Eye (tissue), 1 donor: ENCODE measurements around the gene ANAPC1.
"Not testable (repeated sequence)": the region's sequence is repeated elsewhere in the genome, so short reads cannot be mapped to it uniquely, and the experiment has no call there.

Experiments used
- DNase-seq: peaks from one replicate; pipeline ENCODE4 v3.0.0-alpha.2; 2015

Gene ANAPC1

DNA sequence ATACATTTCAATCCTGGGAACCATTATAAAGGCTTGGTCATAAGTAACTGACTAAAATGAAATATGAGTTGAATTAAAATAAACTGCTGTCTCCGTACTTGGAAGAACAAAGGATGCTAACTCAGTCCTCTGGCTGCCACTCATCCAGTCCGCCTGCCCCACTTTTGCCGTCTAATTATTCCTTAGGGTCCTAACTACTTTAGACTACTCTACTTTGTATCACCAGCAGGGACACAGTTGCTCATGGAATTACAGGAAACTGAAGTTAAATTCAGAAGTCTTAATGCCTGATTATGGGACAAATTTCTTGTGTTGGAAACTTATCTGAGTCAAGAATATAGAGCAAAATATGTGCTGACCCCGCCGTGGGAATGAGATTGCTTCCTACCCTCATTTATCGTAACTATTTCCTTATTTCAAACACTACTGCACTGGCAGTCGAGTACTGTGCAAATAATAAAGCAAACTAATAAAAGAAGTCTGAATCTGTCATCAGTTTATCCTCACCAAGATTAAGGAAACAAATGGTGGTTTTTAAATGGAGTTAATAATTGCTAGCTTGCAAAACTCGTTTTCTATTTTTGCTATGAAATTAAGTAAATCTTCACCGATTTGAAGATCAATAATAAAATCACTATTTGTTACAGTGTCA lies 102.4 kb downstream of the ANAPC1 start:
- not testable (repeated sequence) for DNase-seq

DNA sequence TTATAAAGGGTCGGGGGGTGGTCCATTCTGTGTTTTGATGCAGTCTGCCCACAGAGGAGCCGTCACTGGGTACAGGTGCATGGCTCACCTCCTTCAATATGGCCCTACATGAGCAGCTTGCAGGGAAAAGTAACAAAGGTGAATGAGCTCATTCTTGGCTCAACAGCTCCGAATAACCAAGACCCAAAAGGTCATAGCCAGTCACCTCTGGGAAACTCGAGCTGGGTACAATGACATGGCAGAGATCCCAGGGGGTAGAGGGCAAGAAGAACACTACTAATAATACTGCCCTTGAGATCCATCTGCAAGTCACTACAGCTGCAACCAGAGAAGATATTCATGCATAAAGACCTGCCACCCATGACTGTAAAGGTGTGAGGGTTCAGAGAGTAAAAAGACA lies 106.8 kb downstream of the ANAPC1 start:
- DNase-seq = not testable (repeated sequence)

DNA sequence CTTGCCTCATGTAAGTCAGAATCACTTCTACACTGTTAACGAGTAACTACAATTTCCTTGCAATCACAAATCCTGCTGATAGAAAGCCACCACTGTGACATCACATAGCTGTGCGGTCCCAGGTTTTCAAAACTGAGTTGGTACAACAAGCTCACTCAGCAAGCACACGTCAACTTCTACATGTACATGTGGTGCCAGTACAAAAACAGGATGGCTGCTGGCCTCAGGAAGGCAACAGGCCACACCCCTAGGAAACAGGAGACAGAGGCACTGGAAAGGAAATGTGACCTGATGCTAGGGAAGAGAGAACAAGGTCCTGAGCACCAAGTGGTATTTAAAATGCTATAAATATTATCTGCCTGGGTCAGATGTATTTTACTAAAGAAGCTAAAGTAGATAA lies 107.7 kb downstream of the ANAPC1 start:
- DNase-seq = not testable (repeated sequence)

DNA sequence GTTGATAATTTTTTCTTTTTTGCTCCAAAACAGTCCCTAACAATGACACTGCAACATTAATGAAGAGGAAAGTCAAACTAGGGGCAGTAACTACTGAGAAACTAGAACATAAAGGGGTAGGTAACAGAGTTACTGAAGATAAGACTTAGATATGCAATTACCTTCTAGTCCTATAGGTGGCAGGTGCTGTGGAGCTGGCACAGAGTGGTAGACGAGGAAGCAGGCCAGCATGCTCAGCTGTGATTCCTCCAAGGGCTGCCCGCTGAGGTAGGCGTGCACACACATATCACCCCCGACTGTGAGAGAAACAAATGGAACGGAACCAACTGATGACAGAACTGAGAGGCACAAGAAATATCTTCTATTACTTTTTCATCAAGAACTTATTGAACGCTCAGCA lies 111.8 kb downstream of the ANAPC1 start:
- not testable (repeated sequence) for DNase-seq

DNA sequence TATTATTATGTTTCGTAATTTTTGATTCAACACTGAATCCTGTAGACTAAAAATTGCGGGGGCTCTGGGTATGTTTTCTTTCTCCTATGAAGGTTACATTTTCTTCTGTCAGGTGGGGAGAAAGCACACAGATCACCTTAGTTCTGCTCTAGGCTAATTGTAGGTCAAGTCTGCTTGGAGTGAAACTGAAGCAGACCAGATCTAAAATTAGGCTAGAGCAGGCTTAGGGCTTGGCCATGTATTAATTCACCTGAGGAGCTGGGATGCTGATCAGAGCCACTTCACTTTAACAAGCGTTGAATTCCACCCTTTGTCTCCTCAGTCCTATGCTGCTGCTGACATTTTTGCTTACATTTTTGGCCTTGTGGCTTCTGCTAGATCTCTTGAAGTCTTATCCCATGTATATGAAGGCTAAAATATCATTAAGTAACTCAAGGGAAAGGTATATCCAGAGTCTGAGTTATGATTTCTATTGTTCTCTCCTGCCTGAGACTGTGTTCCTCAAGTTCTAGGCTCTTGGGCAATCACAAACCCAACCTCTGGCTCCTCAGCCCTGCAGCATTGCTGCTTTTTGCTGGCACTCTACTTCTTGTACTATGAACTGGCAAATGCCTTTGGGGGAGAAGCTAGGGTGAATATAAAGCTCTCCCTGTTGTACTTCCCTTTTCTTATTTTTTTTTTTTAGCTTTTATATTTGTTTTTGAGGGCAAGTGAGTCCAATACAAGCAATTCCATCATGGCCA lies 112.9 kb downstream of the ANAPC1 start:
- DNase-seq = not testable (repeated sequence)

DNA sequence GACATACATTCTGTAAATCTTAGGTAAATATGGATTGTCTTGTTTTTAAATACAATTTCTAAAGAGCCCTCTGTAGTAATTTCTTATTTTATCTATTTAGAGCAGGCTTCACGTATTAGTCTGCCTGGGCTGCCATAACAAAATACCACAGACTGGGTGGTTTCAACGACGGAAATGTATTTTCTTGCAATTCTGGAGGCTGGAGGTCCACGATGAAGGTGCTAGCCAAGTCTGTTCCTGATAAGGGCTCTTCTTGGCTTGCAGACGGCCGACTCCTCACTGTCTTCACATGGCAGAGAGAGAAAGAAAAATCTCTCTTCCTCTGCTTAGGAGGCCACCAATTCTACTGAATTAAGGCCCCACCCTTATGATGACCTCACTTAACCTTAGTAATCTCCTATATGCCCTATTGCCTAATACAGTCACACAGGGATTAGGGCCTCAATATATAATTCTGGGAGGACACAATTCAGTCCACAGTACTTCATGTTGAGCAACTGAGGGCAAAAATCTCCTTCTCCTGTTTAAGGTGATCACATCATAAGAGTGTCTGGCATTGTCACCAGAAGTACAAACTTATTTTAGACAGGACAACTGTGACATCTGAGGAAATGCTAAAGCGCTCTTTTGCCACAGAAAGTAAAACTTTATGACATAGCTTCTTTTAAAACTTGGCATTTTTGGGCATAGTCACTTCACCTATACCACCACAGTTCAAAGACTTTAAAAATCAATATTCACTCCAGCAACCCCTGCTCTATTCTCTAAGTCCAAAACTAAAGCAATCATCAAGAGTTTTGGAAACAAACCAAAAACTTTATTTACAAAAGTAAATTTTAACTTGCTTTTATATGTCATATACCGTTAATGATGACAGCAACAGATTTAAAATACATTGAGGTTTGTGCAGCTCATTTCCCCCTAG lies 115.5 kb downstream of the ANAPC1 start:
- DNase-seq = not testable (repeated sequence)

DNA sequence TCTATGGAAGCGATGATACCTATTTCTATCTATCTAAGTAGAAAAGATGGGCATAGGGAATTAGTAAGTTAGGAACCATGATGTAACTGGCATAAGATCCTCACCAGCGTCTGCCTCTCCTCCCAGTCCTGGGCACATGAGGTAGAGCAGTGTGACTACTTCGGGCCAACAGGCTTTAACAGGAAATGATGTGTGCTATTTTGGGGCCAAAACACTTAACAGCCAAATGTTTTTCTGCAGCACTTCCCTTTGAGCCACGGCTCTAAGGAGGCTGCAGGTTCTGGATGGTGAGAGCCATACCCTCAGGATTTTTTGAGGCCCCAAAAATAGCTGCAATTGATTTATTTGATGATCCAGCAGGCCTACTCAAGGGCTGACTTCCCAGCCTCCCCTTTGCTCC lies 116.9 kb downstream of the ANAPC1 start:
- DNase-seq = not testable (repeated sequence)

DNA sequence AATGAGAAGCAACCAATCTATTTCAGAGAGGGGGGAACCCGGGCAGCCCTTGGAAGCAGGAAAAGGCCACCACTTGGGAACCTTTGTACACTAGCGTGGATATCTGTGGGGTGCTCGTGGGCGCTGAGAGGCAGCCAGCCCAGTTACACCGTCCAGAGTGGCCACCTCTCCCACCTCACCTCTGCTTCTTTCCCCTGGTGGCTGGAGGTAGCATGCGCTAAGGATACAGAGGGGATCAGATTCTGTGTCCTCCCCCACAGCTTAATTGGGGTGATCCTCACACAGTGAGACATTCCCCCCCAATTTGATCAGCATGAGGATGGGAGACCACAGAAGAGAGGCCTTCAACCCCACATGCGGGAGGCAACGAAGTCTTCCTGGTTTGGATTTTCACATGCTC lies 117.7 kb downstream of the ANAPC1 start:
- not testable (repeated sequence) for DNase-seq

DNA sequence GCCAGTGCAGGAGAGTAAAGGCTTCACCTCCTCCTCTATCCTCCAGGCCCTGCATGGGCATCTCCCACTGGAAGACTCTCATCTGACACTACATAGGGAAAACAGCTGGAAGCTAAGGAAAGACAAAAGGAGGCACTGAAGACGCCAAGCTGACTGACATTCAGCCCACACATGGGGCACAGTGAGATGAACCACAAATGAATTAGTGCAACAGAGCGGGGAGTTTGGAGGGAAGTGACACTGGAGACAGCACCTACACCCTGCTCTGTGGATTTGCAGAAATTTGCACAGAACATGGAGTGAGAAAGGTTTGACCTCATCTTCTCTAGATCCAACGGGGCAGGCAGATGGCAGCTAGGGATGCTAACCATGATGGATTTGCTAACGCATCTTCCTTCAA lies 119.8 kb downstream of the ANAPC1 start:
- DNase-seq = not testable (repeated sequence)

DNA sequence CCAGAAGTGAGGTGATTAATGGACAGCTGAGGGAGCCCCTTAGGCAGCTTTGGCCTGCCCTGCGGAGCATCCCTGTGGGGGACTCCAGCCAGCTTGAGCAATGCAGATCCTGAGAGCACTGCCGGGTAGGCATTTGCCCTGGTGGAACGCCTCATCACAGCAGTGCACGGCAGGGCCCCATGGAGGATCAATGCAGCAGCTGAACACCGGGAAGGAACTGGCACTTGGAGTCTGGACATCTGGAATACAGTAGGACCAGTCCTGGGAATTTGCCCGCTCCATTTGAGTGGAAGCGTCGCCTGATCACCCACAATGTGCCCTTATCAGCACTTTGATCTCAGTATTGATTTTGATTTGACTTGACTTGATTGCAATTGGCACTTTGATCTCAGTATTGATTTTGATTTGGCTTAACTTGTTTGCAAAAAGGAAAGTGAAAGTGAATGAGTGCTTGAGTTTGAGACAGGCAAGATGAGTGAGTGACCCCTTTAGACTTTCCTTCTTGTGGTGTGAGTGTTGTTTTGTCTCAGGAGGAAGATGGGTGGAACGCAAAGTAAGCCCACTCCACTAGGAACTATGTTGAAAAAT lies 123.2 kb downstream of the ANAPC1 start:
- not testable (repeated sequence) for DNase-seq

DNA sequence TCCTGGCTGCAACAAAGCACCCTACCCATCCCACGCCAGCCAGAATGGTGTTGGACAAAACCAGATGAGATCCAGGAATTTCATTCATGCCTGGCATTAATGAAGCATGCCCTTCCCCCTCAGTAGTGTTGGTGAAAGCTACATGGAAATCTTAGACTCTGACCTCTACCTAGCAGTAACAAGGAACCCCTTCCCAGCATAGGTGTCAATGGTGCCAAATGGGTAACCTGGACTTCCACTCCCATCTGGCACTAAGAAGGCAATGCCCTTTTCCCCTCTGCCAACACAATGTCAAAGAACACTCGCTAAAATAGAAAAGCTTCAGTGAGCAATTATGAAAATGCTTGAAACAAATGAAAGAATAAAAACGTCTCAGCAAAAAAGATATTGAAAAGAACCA lies 131.5 kb downstream of the ANAPC1 start:
- DNase-seq = not testable (repeated sequence)

DNA sequence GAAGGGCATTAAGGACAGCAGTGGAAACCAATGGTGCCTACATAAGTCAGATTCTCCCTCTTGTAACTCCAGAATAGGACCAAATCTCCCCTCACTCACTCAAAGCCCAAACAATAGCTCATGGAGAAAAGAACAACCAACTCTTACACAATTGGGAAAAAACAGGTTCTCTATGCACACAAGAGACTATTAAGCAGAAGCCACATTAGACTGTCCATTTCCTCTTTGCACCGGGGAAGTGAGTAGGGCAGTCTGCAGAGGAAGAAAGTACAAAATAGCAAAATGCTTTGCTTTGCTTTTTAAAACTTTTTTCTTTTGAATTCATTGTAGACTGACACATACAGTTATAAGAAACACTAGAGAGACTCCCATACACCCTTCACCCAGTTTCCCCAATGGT lies 133.4 kb downstream of the ANAPC1 start:
- not testable (repeated sequence) for DNase-seq

DNA sequence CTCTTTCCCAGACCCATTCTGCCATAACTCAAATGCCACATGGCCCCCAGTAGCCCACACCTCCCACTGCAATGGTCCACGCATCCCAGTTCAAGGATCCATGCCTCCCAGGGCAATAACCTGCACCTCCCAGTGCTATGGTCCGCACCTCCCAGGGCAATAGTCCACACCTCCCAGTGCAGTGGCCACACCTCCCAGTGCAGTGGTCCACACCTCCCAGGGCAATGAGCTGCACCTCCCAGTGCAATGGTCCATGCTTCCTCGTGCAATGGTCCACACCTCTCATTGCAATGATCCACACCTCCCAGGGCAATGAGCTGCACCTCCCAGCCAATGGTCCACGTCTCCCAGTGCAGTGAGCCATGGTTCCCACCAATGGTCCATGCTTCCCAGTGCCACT lies 135.6 kb downstream of the ANAPC1 start:
- not testable (repeated sequence) for DNase-seq

DNA sequence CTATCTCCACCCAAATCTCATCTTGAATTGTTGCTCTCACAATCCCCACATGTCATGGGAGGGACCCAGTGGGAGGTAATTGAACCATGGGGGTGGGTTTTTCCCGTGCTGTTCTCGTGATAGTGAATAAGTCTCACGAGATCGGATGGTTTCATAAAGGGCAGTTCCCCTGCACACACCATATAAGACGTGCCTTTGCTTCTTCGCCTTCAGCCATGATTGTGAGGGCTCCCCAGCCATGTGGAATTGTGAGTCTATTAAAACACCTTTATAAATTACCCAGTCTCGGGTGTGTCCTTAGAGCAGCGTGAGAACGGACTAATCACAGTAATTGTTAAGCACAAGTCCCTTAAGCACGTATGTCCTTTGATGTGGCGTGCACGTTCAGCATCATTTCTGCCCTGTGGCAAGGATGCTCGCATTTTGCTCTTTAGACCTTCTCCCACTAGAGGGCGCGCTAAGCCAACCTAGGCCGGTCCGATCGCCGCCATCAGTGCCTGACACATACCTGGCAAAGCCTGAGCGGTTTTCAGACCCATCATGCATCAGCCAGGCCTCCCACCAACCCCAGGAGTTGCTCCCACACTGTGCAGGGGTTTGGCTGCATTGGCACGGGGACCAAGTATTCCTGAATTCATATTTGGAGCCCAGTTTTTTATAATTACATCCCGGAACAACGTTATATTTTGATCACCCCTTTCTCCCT lies 136.4 kb downstream of the ANAPC1 start:
- not testable (repeated sequence) for DNase-seq

DNA sequence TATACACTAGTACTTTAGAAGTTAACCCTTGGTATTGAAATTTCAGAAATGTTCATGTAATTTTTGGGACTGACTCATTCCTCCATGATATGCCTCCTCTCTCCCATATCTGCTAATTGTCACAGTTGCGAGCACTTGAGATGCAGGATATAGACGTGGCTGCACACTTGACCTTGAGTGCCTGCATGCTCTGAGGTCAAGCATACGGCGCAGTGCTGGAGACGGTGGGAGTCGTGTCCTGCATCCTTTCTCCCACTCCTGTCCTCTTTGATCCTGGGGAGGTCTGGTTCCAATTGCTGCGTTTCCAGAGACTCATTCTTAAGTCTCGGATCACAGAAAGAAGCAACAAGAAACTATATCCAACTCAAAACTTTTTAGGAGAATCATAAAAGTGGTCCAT lies 139.2 kb downstream of the ANAPC1 start:
- not testable (repeated sequence) for DNase-seq

DNA sequence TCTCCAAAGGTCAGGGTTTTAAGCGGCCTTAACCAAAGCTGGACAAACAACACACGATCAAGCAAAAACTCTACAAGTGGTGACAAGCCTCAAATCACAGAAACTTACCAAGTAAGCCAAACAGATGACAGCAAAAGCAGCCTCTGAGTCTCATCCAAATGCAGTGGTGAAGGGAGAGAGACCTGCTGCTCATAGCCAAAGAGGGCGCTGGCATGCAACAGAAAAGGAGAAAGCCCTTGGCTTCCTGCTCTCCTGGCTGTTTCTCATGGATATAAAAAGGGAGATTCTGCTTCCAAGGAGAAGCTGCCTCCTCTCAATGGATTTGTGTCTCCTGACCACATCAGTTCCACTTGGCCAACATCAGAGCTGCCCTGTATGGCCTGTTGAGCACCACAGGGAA lies 142.5 kb downstream of the ANAPC1 start:
- DNase-seq = not testable (repeated sequence)

DNA sequence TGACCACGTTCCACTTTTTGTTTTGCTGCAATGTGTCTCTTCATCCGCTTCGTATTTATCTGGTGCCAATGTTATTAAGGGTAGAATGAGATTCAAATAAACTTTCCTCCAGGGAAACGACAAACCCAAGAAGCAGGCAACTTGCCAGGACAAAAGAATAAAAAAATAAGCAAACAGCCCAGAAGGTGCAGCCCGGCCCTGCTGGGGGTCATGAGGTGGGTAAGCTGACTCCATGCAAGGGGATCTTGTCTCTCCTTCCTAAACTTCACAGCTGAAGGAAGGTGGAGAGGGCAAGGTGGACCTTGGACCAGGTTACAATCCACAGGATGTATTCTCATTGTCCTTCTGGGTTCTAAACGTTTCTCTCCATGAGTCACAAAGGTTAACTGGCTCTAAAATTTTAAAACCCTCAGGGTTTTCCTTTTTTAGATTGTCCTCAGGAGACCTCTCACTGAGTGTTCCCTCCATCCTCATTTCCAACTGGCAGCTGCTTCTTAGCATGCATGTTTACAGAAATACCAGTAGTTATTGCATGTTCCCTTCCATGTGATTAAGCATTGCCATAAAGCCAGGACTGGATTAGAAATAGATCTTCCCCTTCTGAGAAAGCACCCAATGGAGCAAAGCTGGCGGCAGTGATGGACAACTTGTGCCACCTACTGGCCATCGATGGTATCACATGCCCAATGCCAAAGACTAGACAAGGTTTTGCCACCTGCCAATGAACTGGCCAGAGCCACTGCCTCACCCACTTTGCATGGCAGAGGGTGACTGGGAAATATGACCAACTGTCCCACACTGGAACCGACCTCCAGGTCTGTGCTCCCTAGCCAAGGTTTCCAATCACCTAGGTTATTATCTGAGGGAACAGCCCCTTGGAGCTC lies 147.9 kb downstream of the ANAPC1 start:
- peak; percentile 47 for DNase-seq

DNA sequence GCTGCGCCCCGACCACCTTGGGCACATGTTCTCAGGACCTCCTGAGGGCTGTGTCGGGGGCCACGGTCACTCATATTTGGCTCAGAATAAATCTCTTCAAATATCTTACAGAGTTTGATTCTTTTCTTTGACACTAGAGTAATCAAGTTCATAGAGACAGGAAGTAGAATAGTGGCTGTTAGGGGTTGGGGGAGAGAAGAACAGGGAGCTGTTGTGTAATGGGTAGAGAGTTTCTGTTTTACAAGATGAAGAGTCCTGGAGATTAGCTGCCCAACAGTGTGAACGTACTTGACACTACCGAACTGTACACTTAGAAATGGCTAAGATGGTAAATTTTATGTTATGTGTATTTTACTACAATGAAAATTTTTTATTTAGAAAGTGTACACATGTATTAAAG lies 148.6 kb downstream of the ANAPC1 start:
- DNase-seq = not testable (repeated sequence)

DNA sequence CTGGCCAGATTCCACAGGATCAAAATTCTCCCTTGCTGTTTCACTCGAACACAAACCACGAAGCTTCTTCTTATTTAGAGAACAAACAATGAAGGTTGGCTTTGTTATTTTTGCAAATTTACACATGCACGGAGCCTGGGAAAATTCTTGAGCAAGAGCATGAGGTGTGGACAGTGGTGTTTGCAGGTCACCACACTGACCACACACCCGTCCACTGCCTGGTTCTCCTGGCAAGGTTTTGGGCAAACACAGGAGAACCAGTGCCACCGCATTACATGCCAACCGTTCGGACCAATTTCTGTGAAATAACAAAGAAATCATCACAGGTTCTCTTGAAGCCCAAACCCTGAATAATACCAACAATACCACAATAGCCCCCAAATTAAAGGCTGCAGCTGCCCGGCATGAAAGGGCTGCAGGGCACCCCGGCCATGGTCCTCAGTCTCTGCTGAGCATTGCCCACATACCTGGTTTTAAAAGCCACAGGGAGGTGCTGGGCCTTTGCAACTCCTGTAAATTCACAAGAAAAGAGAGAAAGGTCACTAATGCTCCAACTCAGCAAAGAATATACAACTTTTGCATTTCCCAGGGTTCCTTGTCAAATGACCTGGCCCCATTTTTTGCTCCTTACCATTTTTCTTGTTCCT lies 154.1 kb downstream of the ANAPC1 start:
- DNase-seq = not testable (repeated sequence)

DNA sequence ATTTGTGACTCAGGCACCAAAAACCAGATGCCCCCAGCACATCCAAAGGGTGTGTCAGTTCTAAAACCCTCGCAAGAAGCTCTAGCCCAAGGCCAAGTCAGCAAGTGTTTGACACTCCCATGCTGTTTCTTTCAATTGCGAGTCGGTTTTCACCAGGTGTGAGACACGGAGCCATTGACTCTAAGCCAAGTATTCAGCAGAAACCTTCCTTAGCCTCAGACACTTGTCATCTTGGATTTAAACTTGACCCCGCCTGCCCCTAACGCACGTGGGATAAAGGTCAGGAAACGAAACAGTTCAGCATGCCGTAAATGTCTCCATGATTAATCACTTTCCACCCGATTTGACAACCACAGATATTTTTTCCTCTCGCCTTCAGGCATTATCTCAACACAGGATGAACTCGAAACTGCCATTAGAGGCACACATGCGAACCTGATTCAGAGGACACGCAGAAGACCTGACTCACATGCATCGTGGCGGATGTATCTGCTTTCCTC lies 156.3 kb downstream of the ANAPC1 start:
- DNase-seq = not testable (repeated sequence)
